ENCODE data around the gene PGAM5.

Gene PGAM5

GRCh38 chr12:132674561-132674960 is 36.1 kb upstream of the PGAM5 start:
- no peak for TF ChIP-seq CTCF (IDR thresholded peaks at IDR 0.05; ENCODE audit: low read depth, low read length)
- no peak overlapping the region for H3K4me3 ChIP-seq (ENCODE audit: low read depth, low read length)

DNA sequence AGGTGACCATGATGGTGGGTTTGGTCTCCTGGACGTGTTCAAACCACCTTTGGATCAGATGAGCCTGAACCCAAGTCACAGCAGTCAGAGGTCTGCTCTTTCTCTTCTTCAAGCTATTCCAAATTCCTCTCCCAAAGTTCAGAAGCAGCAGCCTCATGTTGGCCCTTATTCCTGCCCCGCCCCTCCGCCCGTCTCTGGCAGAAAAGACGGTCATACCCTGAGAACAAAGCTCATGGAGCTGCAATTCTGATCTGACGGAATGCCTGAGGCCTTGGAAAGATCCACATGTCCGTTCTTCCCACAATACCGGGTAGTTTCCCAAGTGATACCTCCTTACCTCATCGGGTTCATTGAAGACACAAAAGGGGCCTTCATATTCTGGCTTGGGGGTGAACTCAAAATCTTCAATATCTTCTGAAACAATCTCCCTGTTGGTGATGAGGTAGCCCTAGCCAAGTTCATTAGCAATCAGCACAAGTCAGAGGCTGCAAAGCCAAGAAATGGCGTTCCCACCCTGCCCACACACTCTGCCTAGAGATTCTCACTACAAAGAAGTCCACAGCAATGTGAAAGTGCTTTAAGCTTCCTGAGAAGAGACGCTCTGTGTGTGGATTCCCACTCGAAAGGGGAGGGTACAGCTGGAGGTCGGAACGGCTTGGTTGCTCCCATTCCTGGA is 34.7 kb upstream of the PGAM5 start:
- no peak for TF ChIP-seq CTCF (IDR thresholded peaks at IDR 0.05; ENCODE audit: low read depth, low read length)
- H3K4me3 ChIP-seq (ENCODE audit: low read depth, low read length): no peak overlapping the region

DNA sequence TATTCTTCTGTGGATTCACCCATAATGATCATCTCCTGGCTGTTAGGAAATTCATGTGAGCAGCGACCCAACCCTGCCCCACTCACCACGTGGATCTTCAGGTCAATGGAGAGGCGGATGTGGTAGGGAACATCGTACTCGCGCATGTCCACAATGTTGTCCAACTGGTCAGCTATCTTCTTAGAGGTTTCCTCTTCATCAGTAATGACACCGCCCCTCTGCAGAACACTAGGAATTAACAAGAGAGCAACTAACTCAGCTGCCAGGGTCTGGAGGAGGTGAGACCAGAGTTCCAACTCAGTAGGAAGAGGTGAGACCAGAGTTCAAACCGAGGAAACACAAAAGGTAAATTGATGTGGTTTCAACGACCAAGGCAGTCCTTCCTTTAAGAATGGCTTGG is 33.1 kb upstream of the PGAM5 start:
- H3K4me3 ChIP-seq (ENCODE audit: low read depth, low read length): no peak overlapping the region
- TF ChIP-seq CTCF (IDR thresholded peaks at IDR 0.05; ENCODE audit: low read depth, low read length): no peak

DNA sequence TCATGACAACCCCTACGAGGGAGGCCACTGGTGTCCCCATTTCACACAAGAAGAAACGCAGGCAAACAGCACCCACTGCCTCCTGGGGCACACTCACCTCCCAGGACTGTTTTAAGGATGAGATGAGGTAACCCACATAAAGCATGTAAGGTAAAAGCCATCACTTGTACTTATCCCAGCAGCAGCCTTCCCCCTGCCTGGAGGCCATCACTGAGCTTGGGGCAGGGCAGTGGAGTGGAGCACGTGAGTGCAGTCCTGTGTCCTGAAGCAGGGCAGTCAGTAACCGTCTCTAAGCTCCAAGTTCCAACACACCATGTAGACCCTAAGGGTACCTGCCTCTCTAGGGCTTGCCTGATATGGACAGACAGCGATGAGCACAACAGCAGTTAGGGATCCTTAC is 25.2 kb upstream of the PGAM5 start:
- no peak overlapping the region for H3K4me3 ChIP-seq (ENCODE audit: low read depth, low read length)

DNA sequence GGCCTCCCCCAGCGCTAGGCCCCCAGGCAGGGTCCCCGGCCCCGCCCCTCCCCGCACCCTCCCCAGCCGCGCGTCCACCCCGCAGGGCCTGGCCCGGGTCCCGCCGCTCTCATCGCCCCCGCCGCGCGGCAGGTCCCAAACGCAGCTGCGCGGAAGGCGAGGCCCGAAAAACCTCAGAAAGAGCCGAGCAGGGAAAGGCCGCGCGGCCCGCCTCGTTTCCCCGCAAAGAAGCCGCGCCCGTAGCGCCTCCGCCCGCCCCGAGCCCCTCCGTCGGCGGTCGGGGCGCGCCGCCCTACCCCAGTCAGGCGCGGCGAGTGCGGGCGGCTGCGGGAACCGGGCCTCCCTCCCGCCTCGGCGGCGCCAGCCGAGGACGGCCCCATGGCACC is 23.8 kb upstream of the PGAM5 start:
- no peak for TF ChIP-seq CTCF (IDR thresholded peaks at IDR 0.05; ENCODE audit: low read depth, low read length)
- peak overlapping the region; percentile 66 for H3K4me3 ChIP-seq (ENCODE audit: low read depth, low read length)

More for the DNA sequence above, 25.2 kb upstream of the PGAM5 start:
- TF ChIP-seq CTCF (IDR thresholded peaks at IDR 0.05; ENCODE audit: low read depth, low read length): no peak

- no peak for TF ChIP-seq CTCF (IDR thresholded peaks at IDR 0.05; ENCODE audit: low read depth, low read length)
- H3K4me3 ChIP-seq (ENCODE audit: low read depth, low read length): peak within 1 kb of the TSS; percentile 66
Observed at GRCh38 chr12:132687211-132688164, 23.2 kb upstream of the PGAM5 start, which contains the start of the genes POLE and PXMP2. TSS of gene POLE (minus strand) at chr12:132687342. CDS start at chr12:132687315, 27 bp downstream. TSS of gene PXMP2 (plus strand) at chr12:132687587. CDS start at chr12:132687671, 84 bp downstream.

- H3K4me3 ChIP-seq (ENCODE audit: low read depth, low read length): no peak overlapping the region
- TF ChIP-seq CTCF (IDR thresholded peaks at IDR 0.05; ENCODE audit: low read depth, low read length): no peak
Observed at GRCh38 chr12:132689227-132689626, 21.4 kb upstream of the PGAM5 start.

All from WI38 (cell line).